Sigmoid colon (tissue), 4 donors: ENCODE results near the gene SRSF8.

ENCODE experiments used
- POLR2AphosphoS5 ChIP-seq, 4 donors: sonication (generic); formaldehyde crosslinking; IDR thresholded peaks; one replicate each; pipeline ENCODE4 v1.6.1; 2017; ENCODE audit warnings: antibody characterized with exemption in 4 of 4
- TF ChIP-seq, protein P1 (sequence below), 4 experiments: fragments of 450-650 bp in 3 of 4; fragments of 200-600 bp in 1 of 4; IDR thresholded peaks; one replicate each; pipeline ENCODE4 v1.5.1; 2016 to 2019; ENCODE audit warnings: antibody characterized with exemption in 4 of 4, mild to moderate bottlenecking in 3 of 4, moderate library complexity in 2 of 4

DNA sequence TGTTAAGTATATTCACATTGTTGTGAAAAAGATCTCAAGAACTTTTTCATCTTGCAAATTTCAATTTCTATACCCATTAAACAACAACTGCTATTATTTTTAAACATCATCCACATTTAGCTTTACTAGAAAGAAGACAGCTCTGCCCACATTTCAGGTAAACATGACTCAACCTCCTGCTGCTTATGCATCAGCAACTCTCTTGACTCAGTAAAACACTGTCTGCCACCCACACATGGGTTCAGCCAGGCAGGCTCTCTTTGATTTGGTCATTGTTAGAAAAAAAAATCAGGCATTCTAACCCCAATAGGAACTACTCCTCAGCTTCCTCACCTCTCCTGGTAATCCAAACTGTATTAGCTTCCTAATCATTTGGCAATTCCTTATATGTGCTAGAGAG, 17.8 kb downstream of the SRSF8 start:
- TF ChIP-seq, protein P1, sequence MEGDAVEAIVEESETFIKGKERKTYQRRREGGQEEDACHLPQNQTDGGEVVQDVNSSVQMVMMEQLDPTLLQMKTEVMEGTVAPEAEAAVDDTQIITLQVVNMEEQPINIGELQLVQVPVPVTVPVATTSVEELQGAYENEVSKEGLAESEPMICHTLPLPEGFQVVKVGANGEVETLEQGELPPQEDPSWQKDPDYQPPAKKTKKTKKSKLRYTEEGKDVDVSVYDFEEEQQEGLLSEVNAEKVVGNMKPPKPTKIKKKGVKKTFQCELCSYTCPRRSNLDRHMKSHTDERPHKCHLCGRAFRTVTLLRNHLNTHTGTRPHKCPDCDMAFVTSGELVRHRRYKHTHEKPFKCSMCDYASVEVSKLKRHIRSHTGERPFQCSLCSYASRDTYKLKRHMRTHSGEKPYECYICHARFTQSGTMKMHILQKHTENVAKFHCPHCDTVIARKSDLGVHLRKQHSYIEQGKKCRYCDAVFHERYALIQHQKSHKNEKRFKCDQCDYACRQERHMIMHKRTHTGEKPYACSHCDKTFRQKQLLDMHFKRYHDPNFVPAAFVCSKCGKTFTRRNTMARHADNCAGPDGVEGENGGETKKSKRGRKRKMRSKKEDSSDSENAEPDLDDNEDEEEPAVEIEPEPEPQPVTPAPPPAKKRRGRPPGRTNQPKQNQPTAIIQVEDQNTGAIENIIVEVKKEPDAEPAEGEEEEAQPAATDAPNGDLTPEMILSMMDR (IDR thresholded peaks at IDR 0.05): no peak
- no peak for TF ChIP-seq POLR2AphosphoS5 (IDR thresholded peaks at IDR 0.05)
